HTR-8/SVneo (cell line): ENCODE results near the gene PRDM10.
"Not testable (repeated sequence)": the region's sequence is repeated elsewhere in the genome, so short reads cannot be mapped to it uniquely, and the experiment has no call there.

Experiments used
- DNase-seq: peaks from one replicate; pipeline ENCODE4 v3.0.0; 2011; ENCODE audit warnings: low spot score, mixed read lengths; ENCODE audit not compliant: insufficient read length
- FAIRE-seq: peaks from 2 replicates; lab custom pipeline; 2011; peaks lifted over from hg19 to GRCh38; lab: Jason Lieb, UNC

Gene PRDM10

GRCh38 chr11:130002352-130002845 is at the start of gene PRDM10:
Gene PRDM10, minus strand, starts transcription at chr11:130002835. Its CDS starts 41,871 bp downstream, at chr11:129960964.
- DNase-seq (peak; percentile 81), FAIRE-seq (no peak)

DNA sequence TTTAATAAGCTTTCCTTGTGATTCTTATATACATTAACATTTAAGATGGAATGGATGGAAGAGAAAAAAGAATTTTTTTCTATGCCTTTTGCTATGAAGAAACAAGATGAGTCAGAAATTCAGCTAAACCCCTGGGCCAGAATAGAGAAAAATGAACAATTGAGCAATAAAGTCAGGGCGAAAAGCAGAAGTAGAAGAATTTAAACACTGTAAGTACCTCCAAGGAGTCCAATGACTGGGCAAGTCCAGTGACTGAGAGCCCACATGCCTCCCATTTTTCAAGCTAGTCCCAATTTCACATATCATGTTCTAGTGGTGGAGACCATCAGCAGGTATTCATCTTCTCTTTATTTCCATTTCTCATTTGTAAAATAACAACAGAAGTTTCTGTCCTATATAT is 48.4 kb upstream of the PRDM10 start:
- DNase-seq (no peak), FAIRE-seq (no peak)

DNA sequence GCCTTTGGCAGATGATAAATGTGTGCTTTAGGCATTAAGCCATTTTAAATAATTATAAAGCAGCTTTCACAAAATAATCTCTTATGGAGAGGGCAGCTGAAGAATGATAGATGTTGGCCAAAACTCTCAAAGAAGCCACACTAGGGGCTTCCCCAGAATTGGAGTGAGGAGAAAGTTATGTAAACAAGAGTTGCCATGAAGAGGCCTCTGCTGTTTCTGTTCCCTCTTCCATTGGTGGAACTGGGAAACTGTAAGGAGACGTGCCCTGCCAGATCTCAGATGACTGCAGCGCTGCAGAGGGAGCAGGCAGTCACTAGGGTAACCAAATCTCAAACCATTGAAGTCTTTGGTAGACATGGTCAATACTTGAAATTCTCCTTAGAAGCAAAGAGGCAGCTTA is 47.6 kb upstream of the PRDM10 start:
- DNase-seq (no peak), FAIRE-seq (no peak)

- FAIRE-seq (no peak), DNase-seq (no peak)
Measured at GRCh38 chr11:130049328-130049771, 46.7 kb upstream of the PRDM10 start.

GRCh38 chr11:130047141-130047540 is 44.5 kb upstream of the PRDM10 start:
- FAIRE-seq (no peak), DNase-seq (no peak)

DNA sequence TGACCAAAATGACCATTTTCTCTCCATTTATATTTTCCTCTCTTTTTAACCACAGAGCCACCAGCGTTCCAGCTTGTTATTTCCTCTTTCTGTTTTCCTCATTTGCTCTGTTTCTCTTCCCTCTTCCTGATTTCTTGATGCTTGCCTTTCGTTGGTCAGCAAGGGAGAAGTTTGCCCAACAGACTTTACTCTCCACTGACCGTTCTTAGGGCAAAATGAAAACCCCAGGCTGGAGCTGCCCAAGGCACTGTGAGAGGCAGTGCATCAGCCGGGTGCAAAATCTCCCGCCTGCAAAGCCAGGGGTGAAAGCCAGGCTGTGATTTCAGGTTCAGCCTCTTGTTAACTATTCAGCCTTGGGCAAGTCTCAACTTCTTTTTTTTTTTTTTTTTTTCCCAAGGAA is 40.9 kb upstream of the PRDM10 start:
- FAIRE-seq (no peak), DNase-seq (no peak)

GRCh38 chr11:130042093-130042591 is 39.5 kb upstream of the PRDM10 start:
- peak; percentile 42 for DNase-seq
- peak; percentile 76 for FAIRE-seq

DNA sequence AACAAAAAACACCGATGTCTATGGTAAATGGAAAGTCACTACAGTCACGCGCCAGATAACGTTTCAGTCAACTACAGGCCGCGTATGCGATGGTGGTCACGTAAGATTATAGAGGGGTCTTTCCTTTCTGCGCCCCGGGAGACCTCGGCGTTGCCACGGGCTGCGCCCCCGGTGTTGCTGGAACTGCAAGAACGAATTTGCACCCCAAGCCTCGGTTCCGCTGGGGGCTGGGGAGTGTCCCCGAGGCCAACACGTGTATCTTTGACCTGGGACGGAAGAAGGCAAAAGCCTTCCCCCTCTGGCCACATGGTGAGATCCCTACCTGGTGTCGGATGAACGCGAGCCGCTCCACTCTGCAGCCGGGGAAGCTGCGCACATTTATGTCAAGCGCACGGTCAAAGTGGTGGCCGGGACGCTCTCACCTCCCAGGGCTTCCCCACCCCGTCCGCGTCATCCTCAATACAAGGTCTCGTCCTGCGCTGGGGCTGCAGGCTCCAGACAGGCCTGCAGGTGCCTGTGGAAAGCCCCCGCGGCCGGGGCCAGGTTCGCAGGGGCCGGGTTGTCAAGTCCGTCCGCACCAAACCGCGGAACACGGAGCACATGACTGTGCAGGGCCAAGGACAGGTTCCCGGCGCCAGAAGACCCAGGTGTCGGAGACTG is 37.8 kb upstream of the PRDM10 start:
- no peak for DNase-seq
- FAIRE-seq: no peak

DNA sequence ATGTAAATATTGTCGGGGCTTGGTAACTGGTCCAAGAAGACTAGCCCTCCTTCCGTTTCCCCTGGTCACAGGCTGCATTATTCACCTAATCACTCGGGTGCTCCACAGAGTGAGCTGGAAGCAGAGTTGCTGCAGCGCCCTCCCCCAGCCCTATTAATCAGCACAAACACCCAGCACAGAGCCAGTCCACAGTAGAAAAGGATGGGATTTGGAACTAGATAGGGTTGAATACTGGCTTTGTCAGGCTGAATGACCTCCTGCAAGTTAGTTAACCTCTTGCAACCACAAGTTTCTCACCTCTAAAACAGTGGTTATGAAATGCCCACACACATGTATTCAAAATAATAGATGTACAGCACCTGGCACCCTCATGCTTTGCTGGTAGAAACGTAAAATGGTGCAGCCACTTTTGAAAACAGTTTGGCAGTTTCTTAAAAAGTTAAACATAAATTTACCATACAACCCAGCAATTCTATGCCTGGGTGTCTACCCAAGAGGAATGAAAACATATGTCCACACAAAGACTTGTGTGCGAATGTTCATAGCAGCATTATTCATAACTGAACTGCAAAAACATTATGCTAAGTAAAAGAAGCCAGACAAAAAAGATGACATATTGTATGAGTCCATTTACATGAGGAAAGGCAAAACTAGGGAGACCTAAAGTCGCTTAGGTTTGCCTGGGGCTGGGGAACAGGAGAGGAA is 35.4 kb upstream of the PRDM10 start:
- FAIRE-seq: no peak
- DNase-seq: no peak

DNA sequence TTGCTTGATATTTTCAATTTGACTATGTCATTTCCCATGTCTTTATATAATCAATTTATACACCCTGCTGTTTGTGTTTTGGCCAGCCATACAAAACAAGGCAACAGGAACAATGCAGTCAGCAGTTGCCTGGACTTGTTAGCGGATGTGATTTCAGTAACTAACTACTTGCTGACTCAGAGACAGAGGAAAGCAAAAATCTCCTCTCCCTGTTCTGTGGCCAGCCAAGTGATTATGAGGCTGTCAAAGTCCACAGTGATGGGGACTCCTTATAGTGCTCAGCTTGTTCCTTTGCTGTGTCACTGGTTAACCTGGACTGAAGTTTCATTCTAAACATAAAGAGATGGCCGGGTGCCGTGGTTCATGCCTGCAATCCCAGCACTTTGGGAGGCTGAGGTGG is 34.4 kb upstream of the PRDM10 start:
- FAIRE-seq: no peak
- DNase-seq: peak; percentile 48

- DNase-seq (no peak), FAIRE-seq (no peak)
Measured at GRCh38 chr11:130034236-130034635, 31.6 kb upstream of the PRDM10 start.

GRCh38 chr11:130032931-130033330 is 30.3 kb upstream of the PRDM10 start:
- DNase-seq (no peak), FAIRE-seq (no peak)

DNA sequence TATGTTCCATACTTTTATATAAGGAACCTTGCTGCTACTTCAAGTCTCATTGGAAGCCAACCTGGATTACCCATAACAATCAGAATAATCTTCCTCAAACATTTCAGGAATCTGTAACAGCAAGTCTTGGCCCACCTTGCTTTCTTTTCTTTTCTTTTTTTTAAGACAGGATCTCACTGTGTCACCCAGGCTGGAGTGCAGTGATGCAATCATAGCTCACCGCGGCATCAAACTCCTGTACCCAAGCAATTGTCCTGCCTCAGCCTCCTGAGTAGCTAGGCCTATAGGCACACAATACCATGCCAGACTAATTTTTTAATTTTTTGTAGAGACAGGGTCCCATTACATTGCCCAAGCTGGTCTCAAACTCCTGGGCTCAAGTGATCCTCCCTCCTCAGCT is 29.3 kb upstream of the PRDM10 start:
- DNase-seq (no peak), FAIRE-seq (no peak)

DNA sequence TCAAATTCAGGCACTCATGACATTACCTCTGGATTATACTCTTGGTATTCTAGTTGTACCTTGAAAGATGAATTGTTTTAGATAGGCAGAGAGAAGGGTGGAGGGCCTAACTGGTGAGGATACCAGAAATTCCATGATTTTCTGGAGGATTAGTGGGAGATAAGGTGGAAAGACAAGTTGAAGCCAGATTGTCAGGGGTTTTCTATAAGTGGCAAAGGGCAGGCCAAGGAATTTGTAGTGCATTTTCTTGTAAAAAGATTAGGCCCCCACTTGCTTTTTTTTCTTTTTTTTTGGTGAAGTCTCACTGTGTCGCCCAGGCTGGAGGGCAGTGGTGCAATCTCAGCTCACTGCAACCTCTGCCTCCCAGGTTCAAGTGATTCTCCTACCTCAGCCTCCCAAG is 28.4 kb upstream of the PRDM10 start:
- no peak for DNase-seq
- FAIRE-seq: no peak

DNA sequence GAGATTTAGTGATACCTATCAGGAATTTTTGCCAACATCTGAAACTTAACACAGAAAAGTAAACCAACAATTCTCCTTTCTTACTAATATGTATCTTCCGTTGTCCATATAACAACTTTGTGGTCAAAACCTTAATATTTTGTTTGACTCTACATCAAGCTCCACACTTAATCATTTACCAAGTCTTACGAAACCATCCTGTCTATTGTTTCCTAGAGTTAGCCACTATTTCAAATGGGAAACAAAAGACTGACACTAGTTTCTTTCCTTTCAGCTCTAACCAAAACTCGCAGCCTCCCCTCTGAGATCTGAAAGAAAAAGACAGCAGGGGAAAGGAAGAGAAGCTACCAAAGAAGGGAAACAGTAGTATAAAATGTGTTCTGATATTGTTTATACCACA is 26.5 kb upstream of the PRDM10 start:
- no peak for DNase-seq
- no peak for FAIRE-seq

DNA sequence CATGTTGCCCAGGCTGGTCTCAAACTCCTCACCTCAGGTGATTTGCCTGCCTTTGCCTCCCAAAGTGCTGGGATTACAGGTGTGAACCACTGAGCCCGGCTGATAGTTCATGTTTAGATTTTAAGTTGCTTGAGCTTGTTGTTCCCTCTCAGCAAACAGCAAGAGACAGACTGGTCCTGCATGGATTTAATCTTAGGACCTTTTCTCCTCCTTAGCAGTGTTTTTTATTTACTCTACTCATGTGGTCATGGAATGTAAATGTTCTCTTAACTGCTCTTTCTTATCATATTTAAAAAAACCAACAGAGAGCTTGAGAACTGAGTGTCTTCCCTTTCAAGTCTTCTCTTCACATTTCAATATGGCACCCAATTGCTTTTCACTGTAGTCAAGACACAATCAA is 22.7 kb upstream of the PRDM10 start:
- no peak for DNase-seq
- FAIRE-seq: no peak

- DNase-seq (no peak), FAIRE-seq (no peak)
Measured at GRCh38 chr11:130024361-130024760, 21.7 kb upstream of the PRDM10 start.

GRCh38 chr11:130023204-130023603 is 20.6 kb upstream of the PRDM10 start:
- DNase-seq (peak; percentile 64), FAIRE-seq (no peak)

DNA sequence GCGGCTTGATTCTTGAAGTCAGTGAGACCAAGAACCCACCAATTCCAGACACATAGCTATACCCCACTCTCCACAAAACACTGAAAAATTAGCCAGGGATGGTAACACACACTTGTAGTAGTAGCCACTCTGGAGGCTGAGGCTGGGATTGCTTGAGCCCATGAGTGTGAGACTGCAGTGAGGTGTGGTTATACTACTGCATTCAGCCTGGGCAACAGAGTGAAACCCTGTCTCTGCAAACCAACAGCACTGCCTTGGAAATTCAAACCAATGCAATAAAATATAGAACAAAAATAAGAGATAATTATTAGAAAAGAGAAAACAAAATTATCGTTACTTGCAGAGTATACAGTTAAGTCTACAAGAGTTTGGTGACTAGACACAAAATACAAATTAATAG is 20.2 kb upstream of the PRDM10 start:
- DNase-seq (no peak), FAIRE-seq (no peak)

DNA sequence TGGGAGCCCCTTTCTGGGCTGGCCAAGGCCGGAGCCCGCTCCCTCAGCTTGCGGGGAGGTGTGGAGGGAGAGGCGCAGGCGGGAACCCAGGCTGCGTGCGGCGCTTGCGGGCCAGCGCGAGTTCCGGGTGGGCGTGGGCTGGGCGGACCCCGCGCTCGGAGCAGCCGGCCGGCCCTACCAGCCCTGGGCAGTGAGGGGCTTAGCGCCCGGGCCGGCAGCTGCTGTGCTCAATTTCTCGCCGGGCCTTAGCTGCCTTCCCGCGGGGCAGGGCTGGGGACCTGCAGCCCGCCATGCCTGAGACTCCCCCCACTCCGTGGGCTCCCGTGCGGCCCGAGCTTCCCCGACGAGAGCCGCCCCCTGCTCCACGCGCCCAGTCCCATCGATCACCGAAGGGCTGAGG is 19.0 kb upstream of the PRDM10 start:
- DNase-seq, FAIRE-seq: not testable (repeated sequence)

DNA sequence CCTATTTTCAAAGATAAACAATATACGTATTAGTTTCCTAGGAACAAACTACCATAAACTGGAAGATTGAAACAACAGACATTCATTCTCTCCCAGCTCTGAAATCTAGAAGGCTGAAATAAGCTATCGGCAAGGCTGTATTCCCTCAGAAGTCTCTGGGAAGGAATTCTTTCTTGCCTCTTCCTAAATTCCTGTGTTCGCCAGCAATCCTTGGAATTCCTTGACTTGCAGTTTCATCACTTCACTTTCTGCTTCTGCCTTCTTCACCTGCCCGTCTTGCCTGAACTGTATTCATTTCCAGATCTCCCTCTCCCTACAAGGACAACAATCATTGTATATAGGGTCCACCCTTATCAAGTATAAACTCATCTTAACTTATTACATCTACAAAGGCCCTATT is 17.7 kb upstream of the PRDM10 start:
- FAIRE-seq (no peak), DNase-seq (no peak)
